ENCODE data around the gene TMEFF2. TPM values are rescaled to one million over a fixed set of nuclear protein-coding genes. Genes with fewer than 3 reads are reported as not detected.

TMEFF2 gene
- total and polyA plus RNA-seq, 10 donors, result not detected

- H3K36me3 ChIP-seq, result no peaks in the 10 kb centered on the region
- TF ChIP-seq CTCF (IDR thresholded peaks at IDR 0.05 in 8 of 11, conservative IDR thresholded peaks at IDR 0.05 in 3 of 11) (no peak), POLR2A (IDR thresholded peaks at IDR 0.05) (no peak), POLR2AphosphoS5 (IDR thresholded peaks at IDR 0.05) (no peak)
- H3K4me1 ChIP-seq, result peaks cover 1 to 7% (median 5%) of the 10 kb centered on the region in 6 donors
- H3K27me3 ChIP-seq (replicated peaks in 1 of 7), result no peaks in the 10 kb centered on the region
- WGBS, 5 donors, result 45 to 73% (median 49%) methylated on average over 2 of the region's 2 CpGs
- no peaks in the 10 kb centered on the region for H3K9me3 ChIP-seq
- DNase-seq, result no peak
- no peak overlapping the region for H3K27ac ChIP-seq
- no peak overlapping the region for H3K4me3 ChIP-seq
- intact Hi-C loops (cut with DNase I; ENCODE audit: low total_unique reads), result no loop called here
These were observed 27.8 kb downstream of the TMEFF2 start for GRCh38 chr2:192166946-192167345.

GRCh38 chr2:192165842-192166241 lies 28.9 kb downstream of the TMEFF2 start:
- no peaks in the 10 kb centered on the region for H3K36me3 ChIP-seq
- intact Hi-C loops (cut with DNase I; ENCODE audit: low total_unique reads), result no loop called here
- DNase-seq, result no peak
- no peak overlapping the region for H3K4me3 ChIP-seq
- WGBS, 5 donors, result 79 to 95% (median 85%) methylated on average over 4 of the region's 4 CpGs
- no peak overlapping the region for H3K27ac ChIP-seq
- no peaks in the 10 kb centered on the region for H3K27me3 ChIP-seq (replicated peaks in 1 of 7)
- peaks cover 6 to 15% (median 11%) of the 10 kb centered on the region in 6 donors for H3K4me1 ChIP-seq
- no peak for TF ChIP-seq CTCF (IDR thresholded peaks at IDR 0.05 in 8 of 11, conservative IDR thresholded peaks at IDR 0.05 in 3 of 11)
- no peak for TF ChIP-seq POLR2AphosphoS5 (IDR thresholded peaks at IDR 0.05)
- no peaks in the 10 kb centered on the region for H3K9me3 ChIP-seq

- Histone ChIP-seq H3K27ac (no peak overlapping the region), H3K4me3 (peak overlapping the region in 1 of 8 donors; percentile 32), H3K9me3 (no peaks in the 10 kb centered on the region), H3K4me1 (peaks cover 6 to 15% (median 11%) of the 10 kb centered on the region in 6 donors), H3K36me3 (no peaks in the 10 kb centered on the region), H3K27me3 (replicated peaks in 1 of 7) (no peaks in the 10 kb centered on the region)
- 9 to 17% (median 12%) methylated on average over 4 of the region's 4 CpGs for WGBS, 5 donors
- TF ChIP-seq CTCF (IDR thresholded peaks at IDR 0.05 in 8 of 11, conservative IDR thresholded peaks at IDR 0.05 in 3 of 11) (peak; percentile 60 to 93 (median 85)), POLR2A (IDR thresholded peaks at IDR 0.05) (no peak)
- intact Hi-C loops (cut with DNase I; ENCODE audit: low total_unique reads), result loop anchor here (5.0 kb wide), 2 partner anchors 350 to 605 kb away; no protein-coding TSS in a partner anchor
- no peak for DNase-seq
These were observed 32.2 kb downstream of the TMEFF2 start for GRCh38 chr2:192162392-192163042.

- TF ChIP-seq POLR2A (IDR thresholded peaks at IDR 0.05) (no peak), CTCF (IDR thresholded peaks at IDR 0.05 in 8 of 11, conservative IDR thresholded peaks at IDR 0.05 in 3 of 11) (no peak), POLR2AphosphoS5 (IDR thresholded peaks at IDR 0.05) (no peak)
- Histone ChIP-seq H3K27ac (no peak overlapping the region), H3K9me3 (no peaks in the 10 kb centered on the region), H3K36me3 (no peaks in the 10 kb centered on the region), H3K4me1 (peaks cover 6 to 15% (median 11%) of the 10 kb centered on the region in 6 donors), H3K27me3 (replicated peaks in 1 of 7) (no peaks in the 10 kb centered on the region), H3K4me3 (no peak overlapping the region)
- WGBS, 5 donors, result 26 to 46% (median 28%) methylated on average over 2 of the region's 2 CpGs
- no peak for DNase-seq
- intact Hi-C loops (cut with DNase I; ENCODE audit: low total_unique reads), result loop anchor here (5.0 kb wide), 2 partner anchors 349 to 604 kb away; no protein-coding TSS in a partner anchor
These were observed 33.0 kb downstream of the TMEFF2 start for GRCh38 chr2:192161656-192162290.

All from spleen (tissue), 11 donors.